HepG2 (cell line): ENCODE results near the gene PC. TPM values are rescaled to one million over a fixed set of nuclear protein-coding genes. Genes with fewer than 3 reads are reported as not detected.
A peak's percentile ranks its signal among the peaks of the same experiment; 100 is the strongest.

Experiments
- BHLHE40 ChIP-seq: IDR thresholded peaks from 2 replicates; pipeline ENCODE4 v1.6.1; 2011; ENCODE audit warnings: low read length, improper control_type of control experiment
- CCDC6 ChIP-seq: sonication (generic); formaldehyde crosslinking; IDR thresholded peaks from 2 replicates; pipeline ENCODE4 v1.8.1; 2022; ENCODE audit warnings: mild to moderate bottlenecking, missing genetic modification reagents, moderate library complexity
- HMG20B ChIP-seq: conservative IDR thresholded peaks from 2 replicates; pipeline ENCODE4 v1.6.1; 2016; ENCODE audit warnings: missing genetic modification reagents, missing compliant biosample characterization
- HOXA3 ChIP-seq: sonication (generic); formaldehyde crosslinking; IDR thresholded peaks from 2 replicates; pipeline ENCODE4 v1.5.0; 2020; ENCODE audit warnings: missing genetic modification reagents
- KDM5A ChIP-seq: fragments of 200-600 bp; sonication (generic); IDR thresholded peaks from 2 replicates; pipeline ENCODE4 v1.7.0; 2018; ENCODE audit warnings: antibody characterized with exemption, mild to moderate bottlenecking, low read length, borderline replicate concordance
- RNF2 ChIP-seq: fragments of 450-650 bp; conservative IDR thresholded peaks from 2 replicates; pipeline ENCODE4 v1.6.1; 2016; ENCODE audit warnings: low read depth
- SATB2 ChIP-seq: sonication (generic); formaldehyde crosslinking; IDR thresholded peaks from 2 replicates; pipeline ENCODE4 v1.5.0; 2020; ENCODE audit warnings: missing genetic modification reagents
- TBL1XR1 ChIP-seq: fragments of 150-350 bp; IDR thresholded peaks from 2 replicates; pipeline ENCODE4 v1.6.1; 2014; ENCODE audit warnings: borderline replicate concordance, low read length; ENCODE audit not compliant: partially characterized antibody
- TBX3 ChIP-seq: fragments of 450-650 bp; IDR thresholded peaks from 2 replicates; pipeline ENCODE4 v1.6.1; 2017; ENCODE audit warnings: antibody characterized with exemption, mild to moderate bottlenecking, inconsistent platforms, borderline replicate concordance
- YEATS2 ChIP-seq: sonication (generic); formaldehyde crosslinking; IDR thresholded peaks from 2 replicates; pipeline ENCODE4 v1.4.0; 2020; ENCODE audit warnings: missing genetic modification reagents, borderline replicate concordance
- YEATS4 ChIP-seq: sonication (generic); formaldehyde crosslinking; IDR thresholded peaks from 2 replicates; pipeline ENCODE4 v1.4.0; 2020; ENCODE audit warnings: missing genetic modification reagents, borderline replicate concordance
- ZNF292 ChIP-seq: sonication (generic); formaldehyde crosslinking; IDR thresholded peaks from 2 replicates; pipeline ENCODE4 v1.8.1; 2022; ENCODE audit warnings: mild to moderate bottlenecking, low read depth, missing genetic modification reagents, borderline replicate concordance
- ZNF879 ChIP-seq: sonication (generic); formaldehyde crosslinking; IDR thresholded peaks from 2 replicates; pipeline ENCODE4 v1.8.1; 2023; ENCODE audit warnings: missing genetic modification reagents
- ZNF883 ChIP-seq: sonication (generic); formaldehyde crosslinking; IDR thresholded peaks from 2 replicates; pipeline ENCODE4 v1.5.1; 2020; ENCODE audit warnings: mild to moderate bottlenecking, missing genetic modification reagents; ENCODE audit errors: not compliant biosample characterization
- polyA plus RNA-seq, 8 experiments: library from polyadenylated mRNA; depleted of rRNA in 3 of 8; stranded (reverse) in 7 of 8; unstranded in 1 of 8; fragments of >200 nt; fragmentation: Illumina TruSeq in 4 of 8; extraction: Trizol in 4 of 8; gene quantifications; 2 replicates each; pipeline versions ENCODE4 v1.2.1 to v1.2.3, GENCODE V29; 2011 to 2016; ENCODE audit warnings: low read depth in 4 of 8, missing spikeins in 1 of 8, mixed read lengths in 1 of 8; ENCODE audit not compliant: insufficient read depth in 1 of 8
- total RNA-seq, 5 experiments: library from RNA; depleted of rRNA; stranded (reverse); fragments of >200 nt; fragmentation: Illumina TruSeq; extraction: Trizol; gene quantifications; 2 replicates each; pipeline ENCODE4 v1.2.3, GENCODE V29; 2016; ENCODE audit warnings: low read depth in 1 of 5
- TF ChIP-seq, protein P1 (sequence below): sonication (generic); formaldehyde crosslinking; IDR thresholded peaks from 2 replicates; pipeline ENCODE4 v1.5.0; 2020; ENCODE audit warnings: missing genetic modification reagents
- TF ChIP-seq, protein P2 (sequence below): sonication (generic); formaldehyde crosslinking; IDR thresholded peaks from 2 replicates; pipeline ENCODE4 v1.4.0; 2020; ENCODE audit warnings: missing genetic modification reagents
- TF ChIP-seq, protein P3 (sequence below): sonication (generic); formaldehyde crosslinking; IDR thresholded peaks from 2 replicates; pipeline ENCODE4 v1.5.1; 2020; ENCODE audit warnings: missing genetic modification reagents, mild to moderate bottlenecking, borderline replicate concordance
- TF ChIP-seq, protein P4 (sequence below): IDR thresholded peaks from 2 replicates; pipeline ENCODE4 v1.6.1; 2016; ENCODE audit warnings: low read depth, missing genetic modification reagents, missing compliant biosample characterization

PC gene
- total and polyA plus RNA-seq, 2 of the 13 experiments (the other 11 are each of a cell fraction or from before 2014, with no cell fraction given) = 29.0 to 39.0 TPM

DNA sequence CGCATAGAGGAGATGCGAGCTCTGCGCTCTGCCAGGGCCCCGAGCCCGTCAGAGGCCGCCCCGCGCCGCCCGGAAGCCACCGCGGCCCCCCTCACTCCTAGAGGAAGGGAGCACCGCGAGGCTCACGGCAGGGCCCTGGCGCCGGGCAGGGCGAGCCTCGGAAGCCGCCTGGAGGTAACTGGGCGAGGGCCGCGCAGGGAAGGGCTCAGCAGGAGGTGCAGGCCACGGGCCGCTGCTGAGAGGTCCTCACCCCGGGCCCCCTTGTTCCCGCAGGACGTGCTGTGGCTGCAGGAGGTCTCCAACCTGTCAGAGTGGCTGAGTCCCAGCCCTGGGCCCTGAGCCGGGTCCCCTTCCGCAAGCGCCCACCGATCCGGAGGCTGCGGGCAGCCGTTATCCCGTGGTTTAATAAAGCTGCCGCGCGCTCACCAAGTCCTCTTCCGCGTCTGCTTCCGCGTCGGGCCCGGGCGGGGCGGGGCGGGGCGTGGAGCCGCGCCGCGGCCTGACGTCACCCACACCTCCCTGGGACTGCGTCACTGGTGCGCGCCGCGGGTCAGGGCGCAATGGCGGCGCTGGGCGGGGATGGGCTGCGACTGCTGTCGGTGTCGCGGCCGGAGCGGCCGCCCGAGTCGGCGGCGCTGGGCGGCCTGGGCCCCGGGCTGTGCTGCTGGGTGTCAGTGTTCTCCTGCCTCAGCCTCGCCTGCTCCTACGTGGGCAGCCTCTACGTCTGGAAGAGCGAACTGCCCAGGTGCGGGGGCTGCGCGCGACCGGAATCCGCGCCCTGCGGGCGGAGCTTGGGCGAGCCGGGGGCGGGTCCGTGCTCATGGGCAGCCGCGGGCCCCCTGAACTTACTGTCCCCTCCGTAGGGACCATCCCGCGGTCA, 115.0 kb downstream of the PC start, which contains the start of gene RCE1 (continued):
- TF ChIP-seq TBL1XR1 (no peak), RNF2 (no peak), CCDC6 (CRISPR knock-in tag) (peak; percentile 73), HMG20B (CRISPR knock-in tag) (no peak), ZNF879 (CRISPR knock-in tag) (0 out of 2 replicates have a peak, but pooled peaks have one; percentile 50), TBX3 (no peak), KDM5A (peak; percentile 96), BHLHE40 (no peak), HOXA3 (CRISPR knock-in tag) (peak; percentile 100), YEATS2 (peak; percentile 39; the same call in 1 of the 2 replicates), SATB2 (no peak; the same call in 1 of the 2 replicates), ZNF292 (CRISPR knock-in tag) (no peak), ZNF883 (peak; percentile 7), YEATS4 (CRISPR knock-in tag) (peak; percentile 84; the same call in 1 of the 2 replicates)
- TF ChIP-seq, protein P1, sequence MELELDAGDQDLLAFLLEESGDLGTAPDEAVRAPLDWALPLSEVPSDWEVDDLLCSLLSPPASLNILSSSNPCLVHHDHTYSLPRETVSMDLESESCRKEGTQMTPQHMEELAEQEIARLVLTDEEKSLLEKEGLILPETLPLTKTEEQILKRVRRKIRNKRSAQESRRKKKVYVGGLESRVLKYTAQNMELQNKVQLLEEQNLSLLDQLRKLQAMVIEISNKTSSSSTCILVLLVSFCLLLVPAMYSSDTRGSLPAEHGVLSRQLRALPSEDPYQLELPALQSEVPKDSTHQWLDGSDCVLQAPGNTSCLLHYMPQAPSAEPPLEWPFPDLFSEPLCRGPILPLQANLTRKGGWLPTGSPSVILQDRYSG (CRISPR knock-in tag) = 0 out of 2 replicates have a peak, but pooled peaks have one; percentile 31
- TF ChIP-seq, protein P2, sequence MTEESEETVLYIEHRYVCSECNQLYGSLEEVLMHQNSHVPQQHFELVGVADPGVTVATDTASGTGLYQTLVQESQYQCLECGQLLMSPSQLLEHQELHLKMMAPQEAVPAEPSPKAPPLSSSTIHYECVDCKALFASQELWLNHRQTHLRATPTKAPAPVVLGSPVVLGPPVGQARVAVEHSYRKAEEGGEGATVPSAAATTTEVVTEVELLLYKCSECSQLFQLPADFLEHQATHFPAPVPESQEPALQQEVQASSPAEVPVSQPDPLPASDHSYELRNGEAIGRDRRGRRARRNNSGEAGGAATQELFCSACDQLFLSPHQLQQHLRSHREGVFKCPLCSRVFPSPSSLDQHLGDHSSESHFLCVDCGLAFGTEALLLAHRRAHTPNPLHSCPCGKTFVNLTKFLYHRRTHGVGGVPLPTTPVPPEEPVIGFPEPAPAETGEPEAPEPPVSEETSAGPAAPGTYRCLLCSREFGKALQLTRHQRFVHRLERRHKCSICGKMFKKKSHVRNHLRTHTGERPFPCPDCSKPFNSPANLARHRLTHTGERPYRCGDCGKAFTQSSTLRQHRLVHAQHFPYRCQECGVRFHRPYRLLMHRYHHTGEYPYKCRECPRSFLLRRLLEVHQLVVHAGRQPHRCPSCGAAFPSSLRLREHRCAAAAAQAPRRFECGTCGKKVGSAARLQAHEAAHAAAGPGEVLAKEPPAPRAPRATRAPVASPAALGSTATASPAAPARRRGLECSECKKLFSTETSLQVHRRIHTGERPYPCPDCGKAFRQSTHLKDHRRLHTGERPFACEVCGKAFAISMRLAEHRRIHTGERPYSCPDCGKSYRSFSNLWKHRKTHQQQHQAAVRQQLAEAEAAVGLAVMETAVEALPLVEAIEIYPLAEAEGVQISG = peak; percentile 86
- TF ChIP-seq, protein P3, sequence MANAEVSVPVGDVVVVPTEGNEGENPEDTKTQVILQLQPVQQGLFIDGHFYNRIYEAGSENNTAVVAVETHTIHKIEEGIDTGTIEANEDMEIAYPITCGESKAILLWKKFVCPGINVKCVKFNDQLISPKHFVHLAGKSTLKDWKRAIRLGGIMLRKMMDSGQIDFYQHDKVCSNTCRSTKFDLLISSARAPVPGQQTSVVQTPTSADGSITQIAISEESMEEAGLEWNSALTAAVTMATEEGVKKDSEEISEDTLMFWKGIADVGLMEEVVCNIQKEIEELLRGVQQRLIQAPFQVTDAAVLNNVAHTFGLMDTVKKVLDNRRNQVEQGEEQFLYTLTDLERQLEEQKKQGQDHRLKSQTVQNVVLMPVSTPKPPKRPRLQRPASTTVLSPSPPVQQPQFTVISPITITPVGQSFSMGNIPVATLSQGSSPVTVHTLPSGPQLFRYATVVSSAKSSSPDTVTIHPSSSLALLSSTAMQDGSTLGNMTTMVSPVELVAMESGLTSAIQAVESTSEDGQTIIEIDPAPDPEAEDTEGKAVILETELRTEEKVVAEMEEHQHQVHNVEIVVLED (CRISPR knock-in tag) = peak; percentile 70; the same call in 1 of the 2 replicates
- TF ChIP-seq, protein P4, sequence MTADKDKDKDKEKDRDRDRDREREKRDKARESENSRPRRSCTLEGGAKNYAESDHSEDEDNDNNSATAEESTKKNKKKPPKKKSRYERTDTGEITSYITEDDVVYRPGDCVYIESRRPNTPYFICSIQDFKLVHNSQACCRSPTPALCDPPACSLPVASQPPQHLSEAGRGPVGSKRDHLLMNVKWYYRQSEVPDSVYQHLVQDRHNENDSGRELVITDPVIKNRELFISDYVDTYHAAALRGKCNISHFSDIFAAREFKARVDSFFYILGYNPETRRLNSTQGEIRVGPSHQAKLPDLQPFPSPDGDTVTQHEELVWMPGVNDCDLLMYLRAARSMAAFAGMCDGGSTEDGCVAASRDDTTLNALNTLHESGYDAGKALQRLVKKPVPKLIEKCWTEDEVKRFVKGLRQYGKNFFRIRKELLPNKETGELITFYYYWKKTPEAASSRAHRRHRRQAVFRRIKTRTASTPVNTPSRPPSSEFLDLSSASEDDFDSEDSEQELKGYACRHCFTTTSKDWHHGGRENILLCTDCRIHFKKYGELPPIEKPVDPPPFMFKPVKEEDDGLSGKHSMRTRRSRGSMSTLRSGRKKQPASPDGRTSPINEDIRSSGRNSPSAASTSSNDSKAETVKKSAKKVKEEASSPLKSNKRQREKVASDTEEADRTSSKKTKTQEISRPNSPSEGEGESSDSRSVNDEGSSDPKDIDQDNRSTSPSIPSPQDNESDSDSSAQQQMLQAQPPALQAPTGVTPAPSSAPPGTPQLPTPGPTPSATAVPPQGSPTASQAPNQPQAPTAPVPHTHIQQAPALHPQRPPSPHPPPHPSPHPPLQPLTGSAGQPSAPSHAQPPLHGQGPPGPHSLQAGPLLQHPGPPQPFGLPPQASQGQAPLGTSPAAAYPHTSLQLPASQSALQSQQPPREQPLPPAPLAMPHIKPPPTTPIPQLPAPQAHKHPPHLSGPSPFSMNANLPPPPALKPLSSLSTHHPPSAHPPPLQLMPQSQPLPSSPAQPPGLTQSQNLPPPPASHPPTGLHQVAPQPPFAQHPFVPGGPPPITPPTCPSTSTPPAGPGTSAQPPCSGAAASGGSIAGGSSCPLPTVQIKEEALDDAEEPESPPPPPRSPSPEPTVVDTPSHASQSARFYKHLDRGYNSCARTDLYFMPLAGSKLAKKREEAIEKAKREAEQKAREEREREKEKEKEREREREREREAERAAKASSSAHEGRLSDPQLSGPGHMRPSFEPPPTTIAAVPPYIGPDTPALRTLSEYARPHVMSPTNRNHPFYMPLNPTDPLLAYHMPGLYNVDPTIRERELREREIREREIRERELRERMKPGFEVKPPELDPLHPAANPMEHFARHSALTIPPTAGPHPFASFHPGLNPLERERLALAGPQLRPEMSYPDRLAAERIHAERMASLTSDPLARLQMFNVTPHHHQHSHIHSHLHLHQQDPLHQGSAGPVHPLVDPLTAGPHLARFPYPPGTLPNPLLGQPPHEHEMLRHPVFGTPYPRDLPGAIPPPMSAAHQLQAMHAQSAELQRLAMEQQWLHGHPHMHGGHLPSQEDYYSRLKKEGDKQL = no peak
